GM23338 (cell line): Measurements from ENCODE around the gene MIAT. TPM values are rescaled to one million over a fixed set of nuclear protein-coding genes. Genes with fewer than 3 reads are reported as not detected.

Experiments used
- ATAC-seq: fragments of 200-7000 bp; cut with Tn5 transposase; 3 replicates; pipeline ENCODE4 v1.9.1; 2020
- DNase-seq: peaks from one replicate; pipeline ENCODE4 v3.0.0-alpha.2; 2015; ENCODE audit warnings: low spot score
- H2AFZ ChIP-seq: fragments of 200-600 bp; sonication (generic); 2 replicates; pipeline ENCODE4 v1.8.0; 2016; ENCODE audit warnings: antibody characterized with exemption, mild to moderate bottlenecking, moderate library complexity
- H3F3A ChIP-seq: fragments of 200-600 bp; sonication (generic); replicated peaks from 2 replicates; pipeline ENCODE4 v1.8.0; 2017; ENCODE audit warnings: antibody characterized with exemption, mixed run types, low read depth
- H3K27ac ChIP-seq: fragments of 200-600 bp; sonication (generic); 2 replicates; pipeline ENCODE4 v1.6.1; 2016; ENCODE audit warnings: low read depth
- H3K27me3 ChIP-seq: fragments of 200-600 bp; sonication (generic); 2 replicates; pipeline ENCODE4 v1.8.0; 2016; ENCODE audit warnings: mild to moderate bottlenecking, mixed run types, moderate library complexity; ENCODE audit not compliant: insufficient read depth
- H3K36me3 ChIP-seq: fragments of 200-600 bp; sonication (generic); 2 replicates; pipeline ENCODE4 v1.8.0; 2016; ENCODE audit warnings: mild to moderate bottlenecking; ENCODE audit not compliant: insufficient read depth
- H3K4me1 ChIP-seq: fragments of 200-600 bp; sonication (generic); 2 replicates; pipeline ENCODE4 v1.8.0; 2016; ENCODE audit warnings: mild to moderate bottlenecking, moderate library complexity; ENCODE audit not compliant: insufficient read depth
- H3K4me2 ChIP-seq: fragments of 200-600 bp; sonication (generic); 2 replicates; pipeline ENCODE4 v1.7.1; 2017; ENCODE audit warnings: mixed run types
- H3K4me3 ChIP-seq: fragments of 200-600 bp; sonication (generic); 2 replicates; pipeline ENCODE4 v1.6.1; 2016; ENCODE audit warnings: mixed run types
- H3K79me2 ChIP-seq: fragments of 200-600 bp; sonication (generic); replicated peaks from 2 replicates; pipeline ENCODE4 v1.8.0; 2017; ENCODE audit warnings: mild to moderate bottlenecking; ENCODE audit not compliant: insufficient read depth
- H3K9me2 ChIP-seq: fragments of 200-600 bp; sonication (generic); 2 replicates; pipeline ENCODE4 v1.8.0; 2017; ENCODE audit not compliant: insufficient read depth
- H4K20me1 ChIP-seq: fragments of 200-600 bp; sonication (generic); replicated peaks from 2 replicates; pipeline ENCODE4 v1.8.0; 2017; ENCODE audit warnings: mild to moderate bottlenecking; ENCODE audit not compliant: insufficient read depth
- H3K27ac Mint-ChIP-seq: 2 replicates; pipeline ENCODE4 v1.8.0; 2020; ENCODE audit warnings: inconsistent platforms, mild to moderate bottlenecking, moderate library complexity, mixed read lengths
- H3K27me3 Mint-ChIP-seq: 3 replicates; pipeline ENCODE4 v1.8.0; 2022; ENCODE audit warnings: low read depth, mild to moderate bottlenecking, moderate library complexity, mixed read lengths, inconsistent platforms; ENCODE audit not compliant: insufficient read depth, poor library complexity
- H3K36me3 Mint-ChIP-seq: 3 replicates; pipeline ENCODE4 v1.8.0; 2021; ENCODE audit warnings: low read depth, mild to moderate bottlenecking, inconsistent platforms, moderate library complexity, mixed read lengths
- H3K4me1 Mint-ChIP-seq: 3 replicates; pipeline ENCODE4 v1.8.0; 2020; ENCODE audit warnings: mild to moderate bottlenecking, inconsistent platforms, mixed read lengths
- H3K4me3 Mint-ChIP-seq: 3 replicates; pipeline ENCODE4 v1.8.0; 2021; ENCODE audit warnings: moderate library complexity, mild to moderate bottlenecking, inconsistent platforms, mixed read lengths
- H3K9me3 Mint-ChIP-seq: 3 replicates; pipeline ENCODE4 v1.8.0; 2020; ENCODE audit warnings: moderate library complexity, mild to moderate bottlenecking, inconsistent platforms, mixed read lengths
- EZH2 ChIP-seq: fragments of 200-600 bp; sonication (generic); IDR thresholded peaks from one replicate; pipeline ENCODE4 v1.8.0; 2017; ENCODE audit warnings: antibody characterized with exemption, mild to moderate bottlenecking, low read depth; ENCODE audit not compliant: unreplicated experiment
- EZH2phosphoT487 ChIP-seq: fragments of 200-600 bp; sonication (generic); IDR thresholded peaks from one replicate; pipeline ENCODE4 v1.8.1; 2018; ENCODE audit warnings: antibody characterized with exemption; ENCODE audit not compliant: unreplicated experiment
- JUNB ChIP-seq: IDR thresholded peaks from one replicate; pipeline ENCODE4 v1.6.1; 2016; ENCODE audit warnings: antibody characterized with exemption; ENCODE audit not compliant: unreplicated experiment
- NANOG ChIP-seq: IDR thresholded peaks from 2 replicates; pipeline ENCODE4 v1.6.1; 2016; ENCODE audit warnings: antibody characterized with exemption, borderline replicate concordance
- POLR2AphosphoS5 ChIP-seq: IDR thresholded peaks from 2 replicates; pipeline ENCODE4 v1.6.1; 2016; ENCODE audit warnings: antibody characterized with exemption, low read depth
- STAT1 ChIP-seq: IDR thresholded peaks from one replicate; pipeline ENCODE4 v1.6.1; 2016; ENCODE audit warnings: antibody characterized with exemption; ENCODE audit not compliant: unreplicated experiment
- ZNF114 ChIP-seq: fragments of 250-450 bp; sonication (Bioruptor Pico); IDR thresholded peaks from 2 replicates; pipeline ENCODE4 v1.5.0; 2020; ENCODE audit warnings: mild to moderate bottlenecking, moderate library complexity
- ZNF331 ChIP-seq: fragments of 250-450 bp; sonication (Bioruptor Pico); IDR thresholded peaks from 2 replicates; pipeline ENCODE4 v1.5.0; 2020; ENCODE audit warnings: low read depth, mild to moderate bottlenecking, moderate library complexity
- polyA plus RNA-seq: library from polyadenylated mRNA; unstranded; fragments of >200 nt; fragmentation: Nextera tagmentation; extraction: Ambion mirVana; gene quantifications from 2 replicates; pipeline ENCODE4 v1.2.1, GENCODE V29; 2016
- total RNA-seq: library from RNA; depleted of rRNA; stranded (reverse); fragments of >200 nt; shearing (Covaris generic); gene quantifications from 2 replicates; pipeline ENCODE4 v1.2.3, GENCODE V29; 2014
- TF ChIP-seq, protein P1 (sequence below): IDR thresholded peaks from 2 replicates; pipeline ENCODE4 v1.6.1; 2016; ENCODE audit warnings: antibody characterized with exemption
- TF ChIP-seq, protein P2 (sequence below), 2 experiments: fragments of 200-600 bp in 1 of 2; sonication (generic) in 1 of 2; conservative IDR thresholded peaks; 2 replicates each; pipeline versions ENCODE4 v1.5.1 to v1.6.1; 2016 to 2017; ENCODE audit warnings: antibody characterized with exemption in 2 of 2, low read depth in 2 of 2, mild to moderate bottlenecking in 2 of 2, moderate library complexity in 1 of 2

MIAT gene
- total and polyA plus RNA-seq, 2 experiments from 2014 or later = 10.0 to 63.6 TPM

- TF ChIP-seq ZNF114 (CRISPR knock-in tag) (no peak), EZH2phosphoT487 (no peak), JUNB (no peak), POLR2AphosphoS5 (no peak), STAT1 (no peak), EZH2 (no peak), NANOG (no peak), ZNF331 (no peak)
- TF ChIP-seq, protein P1, sequence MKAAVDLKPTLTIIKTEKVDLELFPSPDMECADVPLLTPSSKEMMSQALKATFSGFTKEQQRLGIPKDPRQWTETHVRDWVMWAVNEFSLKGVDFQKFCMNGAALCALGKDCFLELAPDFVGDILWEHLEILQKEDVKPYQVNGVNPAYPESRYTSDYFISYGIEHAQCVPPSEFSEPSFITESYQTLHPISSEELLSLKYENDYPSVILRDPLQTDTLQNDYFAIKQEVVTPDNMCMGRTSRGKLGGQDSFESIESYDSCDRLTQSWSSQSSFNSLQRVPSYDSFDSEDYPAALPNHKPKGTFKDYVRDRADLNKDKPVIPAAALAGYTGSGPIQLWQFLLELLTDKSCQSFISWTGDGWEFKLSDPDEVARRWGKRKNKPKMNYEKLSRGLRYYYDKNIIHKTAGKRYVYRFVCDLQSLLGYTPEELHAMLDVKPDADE = no peak
- TF ChIP-seq, protein P2, sequence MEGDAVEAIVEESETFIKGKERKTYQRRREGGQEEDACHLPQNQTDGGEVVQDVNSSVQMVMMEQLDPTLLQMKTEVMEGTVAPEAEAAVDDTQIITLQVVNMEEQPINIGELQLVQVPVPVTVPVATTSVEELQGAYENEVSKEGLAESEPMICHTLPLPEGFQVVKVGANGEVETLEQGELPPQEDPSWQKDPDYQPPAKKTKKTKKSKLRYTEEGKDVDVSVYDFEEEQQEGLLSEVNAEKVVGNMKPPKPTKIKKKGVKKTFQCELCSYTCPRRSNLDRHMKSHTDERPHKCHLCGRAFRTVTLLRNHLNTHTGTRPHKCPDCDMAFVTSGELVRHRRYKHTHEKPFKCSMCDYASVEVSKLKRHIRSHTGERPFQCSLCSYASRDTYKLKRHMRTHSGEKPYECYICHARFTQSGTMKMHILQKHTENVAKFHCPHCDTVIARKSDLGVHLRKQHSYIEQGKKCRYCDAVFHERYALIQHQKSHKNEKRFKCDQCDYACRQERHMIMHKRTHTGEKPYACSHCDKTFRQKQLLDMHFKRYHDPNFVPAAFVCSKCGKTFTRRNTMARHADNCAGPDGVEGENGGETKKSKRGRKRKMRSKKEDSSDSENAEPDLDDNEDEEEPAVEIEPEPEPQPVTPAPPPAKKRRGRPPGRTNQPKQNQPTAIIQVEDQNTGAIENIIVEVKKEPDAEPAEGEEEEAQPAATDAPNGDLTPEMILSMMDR (conservative IDR thresholded peaks at IDR 0.05; ENCODE audit: low read depth in 2 of 2) = no peak
- Mint-ChIP-seq H3K4me1 (peaks cover 83% of the 10 kb centered on the region), H3K9me3 (no peaks in the 10 kb centered on the region), H3K27ac (peak overlapping the region; percentile 90), H3K27me3 (peaks cover 32% of the 10 kb centered on the region), H3K36me3 (no peaks in the 10 kb centered on the region), H3K4me3 (peak overlapping the region; percentile 67)
- H3K9me2 ChIP-seq = no peaks in the 10 kb centered on the region
- H3F3A ChIP-seq = peaks cover 28% of the 10 kb centered on the region
- no peak overlapping the region for H2AFZ ChIP-seq
- no peaks in the 10 kb centered on the region for H4K20me1 ChIP-seq
- H3K27me3 ChIP-seq = no peaks in the 10 kb centered on the region
- no peaks in the 10 kb centered on the region for H3K79me2 ChIP-seq
- DNase-seq (peak; percentile 32), ATAC-seq (no peak)
- no peaks in the 10 kb centered on the region for H3K36me3 ChIP-seq
- peak overlapping the region; percentile 74 for H3K4me2 ChIP-seq
- H3K4me3 ChIP-seq = peak overlapping the region; percentile 34; the same call in 1 of the 2 replicates
- peaks cover 87% of the 10 kb centered on the region for H3K4me1 ChIP-seq
- H3K27ac ChIP-seq = peak overlapping the region; percentile 99
Observed at GRCh38 chr22:26643418-26644100, 13.8 kb upstream of the MIAT start.

- no peaks in the 10 kb centered on the region for H3K27me3 ChIP-seq
- DNase-seq = no peak
- H3K4me1 ChIP-seq = peaks cover 87% of the 10 kb centered on the region
- peak overlapping the region; percentile 24; the same call in 1 of the 2 replicates for H3K27ac ChIP-seq
- H3K4me3 ChIP-seq = peak overlapping the region; percentile 6; the same call in 1 of the 2 replicates
- no peak for ATAC-seq
- TF ChIP-seq ZNF114 (CRISPR knock-in tag) (no peak), POLR2AphosphoS5 (no peak), NANOG (no peak), STAT1 (no peak)
- TF ChIP-seq, protein P1 = no peak
- H3K4me2 ChIP-seq = peak overlapping the region; percentile 41
- H4K20me1 ChIP-seq = no peaks in the 10 kb centered on the region
- no peaks in the 10 kb centered on the region for H3K36me3 ChIP-seq
- Mint-ChIP-seq H3K4me1 (peaks cover 79% of the 10 kb centered on the region), H3K27me3 (peaks cover 27% of the 10 kb centered on the region), H3K27ac (no peak overlapping the region; the same call in 1 of the 2 replicates), H3K4me3 (peak overlapping the region; percentile 8; the same call in 1 of the 3 replicates), H3K36me3 (no peaks in the 10 kb centered on the region), H3K9me3 (no peaks in the 10 kb centered on the region; the same call in 2 of the 3 replicates)
- no peaks in the 10 kb centered on the region for H3K9me2 ChIP-seq
- no peaks in the 10 kb centered on the region for H3K79me2 ChIP-seq
- H3F3A ChIP-seq = peaks cover 30% of the 10 kb centered on the region
- H2AFZ ChIP-seq = no peak overlapping the region
Observed at GRCh38 chr22:26646158-26646557, 11.2 kb upstream of the MIAT start.
